H1 (cell line): ENCODE measurements around the gene MUS81. TPM values are rescaled to one million over a fixed set of nuclear protein-coding genes. Genes with fewer than 3 reads are reported as not detected.

Experiments used
- CTCF ChIA-PET: fragments of 300-600 bp; sonication (Branson Sonifier 250); formaldehyde crosslinking; loops from one replicate; lab custom pipeline; 2021; ENCODE audit not compliant: partially characterized antibody; lab: Charles Lee
- POLR2A ChIA-PET: fragments of 300-600 bp; sonication (Branson Sonifier 250); formaldehyde crosslinking; loops from one replicate; lab custom pipeline; 2021; ENCODE audit warnings: inconsistent platforms; ENCODE audit not compliant: partially characterized antibody; lab: Charles Lee
- DNase-seq, 2 experiments: peaks; one replicate each; pipeline versions ENCODE4 v3.0.0 to v3.0.0-alpha.2; 2010 to 2022; ENCODE audit warnings: low spot score in 2 of 2, low read depth in 1 of 2, mixed read lengths in 1 of 2
- FAIRE-seq: peaks from 2 replicates; lab custom pipeline; 2011; peaks lifted over from hg19 to GRCh38; lab: Jason Lieb, UNC
- H2AFZ ChIP-seq: 2 replicates; pipeline ENCODE4 v1.8.1; 2012; ENCODE audit warnings: low read length, inconsistent platforms
- H2AK5ac ChIP-seq: 2 replicates; pipeline ENCODE4 v1.6.1; 2013; ENCODE audit warnings: low read depth, low read length
- H2BK120ac ChIP-seq: replicated peaks from 2 replicates; pipeline ENCODE3; 2013; ENCODE audit warnings: low read depth, low read length, inconsistent platforms
- H2BK12ac ChIP-seq: 2 replicates; pipeline ENCODE4 v1.6.1; 2013; ENCODE audit warnings: low read depth, low read length
- H2BK15ac ChIP-seq: 2 replicates; pipeline ENCODE4 v1.6.1; 2013; ENCODE audit warnings: low read length
- H2BK20ac ChIP-seq: 2 replicates; pipeline ENCODE4 v1.6.1; 2013; ENCODE audit warnings: low read length
- H2BK5ac ChIP-seq: 2 replicates; pipeline ENCODE4 v1.6.1; 2013; ENCODE audit warnings: low read depth, low read length
- H3K14ac ChIP-seq: 2 replicates; pipeline ENCODE4 v1.6.1; 2013; ENCODE audit warnings: inconsistent platforms; ENCODE audit not compliant: insufficient read length
- H3K18ac ChIP-seq: 2 replicates; pipeline ENCODE4 v1.6.1; 2013; ENCODE audit warnings: low read length; ENCODE audit errors: extremely low read depth
- H3K23ac ChIP-seq: 2 replicates; pipeline ENCODE4 v1.6.1; 2013; ENCODE audit warnings: inconsistent platforms; ENCODE audit not compliant: insufficient read length
- H3K23me2 ChIP-seq: 2 replicates; pipeline ENCODE4 v1.6.1; 2013; ENCODE audit warnings: low read depth, low read length
- H3K27ac ChIP-seq: 2 replicates; pipeline ENCODE4 v1.6.1; 2011; ENCODE audit warnings: low read depth, low read length, inconsistent platforms
- H3K27me3 ChIP-seq, 4 experiments: replicated peaks in 1 of 4; 1 replicate in 1 of 4; 2 replicates in 3 of 4; pipeline versions ENCODE4 v1.6.1 to v1.8.1; 2011 to 2013; ENCODE audit warnings: low read length in 3 of 4, mild to moderate bottlenecking in 3 of 4, inconsistent platforms in 2 of 4, mixed read lengths in 2 of 4, moderate library complexity in 1 of 4; ENCODE audit not compliant: control insufficient read depth in 3 of 4, insufficient read depth in 3 of 4; ENCODE audit errors: extremely low read depth in 1 of 4
- H3K36me3 ChIP-seq, 4 experiments: 2 replicates each; pipeline versions ENCODE4 v1.6.1 to v1.8.1; 2011 to 2013; ENCODE audit warnings: mild to moderate bottlenecking in 4 of 4, low read length in 3 of 4, moderate library complexity in 2 of 4, control low read depth in 1 of 4, inconsistent platforms in 1 of 4; ENCODE audit not compliant: insufficient read depth in 4 of 4, control insufficient read depth in 2 of 4
- H3K4ac ChIP-seq: replicated peaks from 2 replicates; pipeline ENCODE3; 2013; ENCODE audit warnings: low read length, low read depth, mixed read lengths, inconsistent platforms; ENCODE audit not compliant: insufficient read length
- H3K4me1 ChIP-seq, 4 experiments: replicated peaks in 1 of 4; 1 replicate in 1 of 4; 2 replicates in 3 of 4; pipeline versions ENCODE4 v1.6.1 to v1.8.1; 2011 to 2013; ENCODE audit warnings: low read length in 3 of 4, inconsistent platforms in 2 of 4, mixed read lengths in 1 of 4; ENCODE audit not compliant: insufficient read depth in 4 of 4, control insufficient read depth in 3 of 4
- H3K4me2 ChIP-seq, 2 experiments: 2 replicates each; pipeline versions ENCODE4 v1.6.1 to v1.8.1; 2011 to 2013; ENCODE audit warnings: low read depth in 2 of 2, low read length in 2 of 2, control low read depth in 1 of 2, inconsistent platforms in 1 of 2, mild to moderate bottlenecking in 1 of 2; ENCODE audit not compliant: insufficient read depth in 1 of 2
- H3K4me3 ChIP-seq, 4 experiments: fragments of 200-600, 300-600 bp in 1 of 4; sonication (generic), shearing (Covaris generic), sonication (Bioruptor Twin) in 1 of 4; 2 replicates each; pipeline versions ENCODE4 v1.5.1 to v1.8.1; 2011 to 2016; ENCODE audit warnings: low read length in 4 of 4, low read depth in 3 of 4, control low read depth in 2 of 4, inconsistent platforms in 2 of 4, mild to moderate bottlenecking in 2 of 4, mixed read lengths in 1 of 4, moderate library complexity in 1 of 4; ENCODE audit not compliant: insufficient read depth in 2 of 4; ENCODE audit errors: extremely low read depth in 1 of 4
- H3K56ac ChIP-seq: replicated peaks from 2 replicates; pipeline ENCODE3; 2013; ENCODE audit warnings: low read depth, mild to moderate bottlenecking, mixed read lengths, low read length, inconsistent platforms; ENCODE audit not compliant: insufficient read length
- H3K79me1 ChIP-seq: 2 replicates; pipeline ENCODE4 v1.6.1; 2013; ENCODE audit warnings: low read depth, low read length, control low read depth
- H3K79me2 ChIP-seq, 2 experiments: 2 replicates each; pipeline versions ENCODE4 v1.6.1 to v1.8.1; 2012 to 2013; ENCODE audit warnings: low read length in 2 of 2, mild to moderate bottlenecking in 2 of 2, inconsistent platforms in 1 of 2; ENCODE audit not compliant: insufficient read depth in 2 of 2, control insufficient read depth in 1 of 2
- H3K9ac ChIP-seq, 4 experiments: replicated peaks in 1 of 4; 1 replicate in 1 of 4; 2 replicates in 3 of 4; pipeline versions ENCODE4 v1.6.1 to v1.8.1; 2011 to 2013; ENCODE audit warnings: low read depth in 3 of 4, low read length in 3 of 4, control low read depth in 2 of 4, mild to moderate bottlenecking in 2 of 4, moderate library complexity in 2 of 4, inconsistent platforms in 1 of 4; ENCODE audit errors: extremely low read depth in 1 of 4
- H3K9me3 ChIP-seq, 2 experiments: 2 replicates each; pipeline versions ENCODE4 v1.6.1 to v1.8.1; 2012 to 2013; ENCODE audit warnings: mild to moderate bottlenecking in 2 of 2, moderate library complexity in 2 of 2, control low read depth in 1 of 2, inconsistent platforms in 1 of 2, low read depth in 1 of 2, low read length in 1 of 2, mixed read lengths in 1 of 2; ENCODE audit not compliant: insufficient read depth in 2 of 2
- H4K20me1 ChIP-seq, 2 experiments: replicated peaks in 1 of 2; 2 replicates each; pipeline versions ENCODE3 to v1.8.1; 2011 to 2013; ENCODE audit warnings: inconsistent platforms in 2 of 2, low read length in 2 of 2, mild to moderate bottlenecking in 1 of 2; ENCODE audit not compliant: insufficient read depth in 2 of 2, control insufficient read depth in 1 of 2
- H4K5ac ChIP-seq: 2 replicates; pipeline ENCODE4 v1.6.1; 2013; ENCODE audit warnings: low read length, low read depth, mixed read lengths, inconsistent platforms; ENCODE audit not compliant: insufficient read length
- H4K8ac ChIP-seq: 2 replicates; pipeline ENCODE4 v1.8.0; 2013; ENCODE audit warnings: mild to moderate bottlenecking, moderate library complexity, low read length, inconsistent platforms; ENCODE audit not compliant: insufficient read depth; ENCODE audit errors: extremely low read depth
- H4K91ac ChIP-seq: replicated peaks from 2 replicates; pipeline ENCODE3; 2013; ENCODE audit warnings: low read length, mixed read lengths, inconsistent platforms; ENCODE audit not compliant: insufficient read length
- EGR1 ChIP-seq: IDR thresholded peaks from 2 replicates; pipeline ENCODE4 v1.6.1; 2011; ENCODE audit warnings: low read depth, low read length, borderline replicate concordance
- NRF1 ChIP-seq: IDR thresholded peaks from 2 replicates; pipeline ENCODE4 v1.6.1; 2011; ENCODE audit warnings: mild to moderate bottlenecking, low read depth, low read length, improper control_type of control experiment
- WGBS, 2 experiments: shearing (Covaris generic) in 1 of 2; methylation state at CpG; one replicate each; pipeline versions ENCODE4 v1.1.6 to v1.1.7; 2013 to 2015; ENCODE audit warnings: low lambda C conversion rate in 2 of 2, mixed read lengths in 2 of 2, inconsistent platforms in 1 of 2, low coverage in 1 of 2, missing lambda C conversion rate in 1 of 2; ENCODE audit not compliant: insufficient replicate concordance in 2 of 2, insufficient coverage in 1 of 2, insufficient read length in 1 of 2; ENCODE audit errors: extremely low coverage in 1 of 2, missing lambda C conversion rate in 1 of 2; 5-methylcytosine and 5-hydroxymethylcytosine counted together
- polyA plus RNA-seq, 7 experiments: library from polyadenylated mRNA; depleted of rRNA in 3 of 7; stranded (reverse) in 5 of 7; unstranded in 2 of 7; fragments of >200 nt in 5 of 7; fragments of 200-250 nt in 2 of 7; gene quantifications; 1 replicate in 5 of 7; 2 replicates in 1 of 7; 4 replicates in 1 of 7; pipeline versions ENCODE4 v1.2.1 to v1.2.3, GENCODE V29; 2011 to 2013; ENCODE audit warnings: missing spikeins in 2 of 7, mixed read lengths in 2 of 7
- total RNA-seq: library from RNA; stranded (reverse); fragmentation: NEBNext Ultra II Directional; extraction: Animal tissue kit (Norgen Biotek cat#: 25700); gene quantifications from 2 replicates; pipeline ENCODE4 v1.2.1, GENCODE V29; 2021

MUS81 gene
- total and polyA plus RNA-seq, 2 of the 8 experiments (the other 6 are each of a cell fraction or from before 2014, with no cell fraction given): 30.2 to 31.5 TPM

DNA sequence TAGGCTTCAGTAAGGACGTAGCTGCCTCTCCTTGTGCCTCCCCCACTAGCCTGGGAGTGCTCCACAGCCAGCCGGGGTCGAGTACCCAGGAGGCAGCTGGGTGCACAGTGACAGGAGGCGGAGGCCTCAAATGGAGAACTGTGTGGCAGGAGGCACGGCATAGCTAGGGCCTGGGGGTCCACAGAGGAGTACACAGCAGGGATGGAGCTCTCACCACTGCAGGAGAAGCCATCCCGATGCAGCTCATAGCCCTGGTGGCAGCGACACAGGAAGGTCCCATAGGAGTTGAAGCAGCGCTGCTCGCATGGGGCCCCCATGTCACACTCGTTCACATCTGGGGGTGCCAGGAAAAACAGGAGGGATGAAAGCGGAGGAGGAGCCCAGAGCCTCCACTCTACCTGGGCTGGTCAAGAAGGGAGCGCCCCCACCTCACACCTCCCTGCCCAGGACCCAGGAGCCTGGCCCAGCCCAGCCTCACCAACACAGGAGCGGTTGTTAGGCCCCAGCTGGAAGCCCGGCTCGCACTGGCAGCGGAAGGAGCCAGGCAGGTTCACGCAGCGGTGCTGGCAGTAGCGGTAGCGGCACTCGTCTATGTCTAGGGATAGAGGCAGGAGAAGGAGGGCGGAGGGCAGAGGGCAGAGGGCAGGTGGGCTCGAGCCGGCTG lies 9.5 kb downstream of the MUS81 start:
- 93% methylated on average over 24 of the region's 24 CpGs; no CpG with 5 or more reads in 1 of the 2 experiments for WGBS, 2 experiments
- FAIRE-seq (no peak), DNase-seq (no peak)
- Histone ChIP-seq H3K27me3 (peaks cover 0 to 32% (median 15%) of the 10 kb centered on the region in 4 experiments; a peak in 4 of 7 replicates), H3K18ac (no peak overlapping the region), H3K4me3 (no peak overlapping the region), H2BK15ac (no peak overlapping the region), H3K79me1 (no peaks in the 10 kb centered on the region; the same call in 1 of the 2 replicates), H3K4me1 (peaks cover 0 to 10% (median 3%) of the 10 kb centered on the region in 4 experiments; a peak in 5 of 7 replicates), H3K4ac (no peak overlapping the region), H2BK120ac (no peak overlapping the region), H2BK5ac (no peak overlapping the region), H2BK12ac (no peak overlapping the region), H3K14ac (no peak overlapping the region), H2BK20ac (no peak overlapping the region), H3K79me2 (no peaks in the 10 kb centered on the region), H2AK5ac (no peak overlapping the region), H2AFZ (no peak overlapping the region), H3K4me2 (no peak overlapping the region), H3K36me3 (peaks cover 0 to 6% (median 4%) of the 10 kb centered on the region in 4 experiments; a peak in 4 of 8 replicates), H3K23me2 (peaks cover 9% of the 10 kb centered on the region; the same call in 1 of the 2 replicates), H3K56ac (no peak overlapping the region), H3K9me3 (no peaks in the 10 kb centered on the region), H4K91ac (no peak overlapping the region), H4K20me1 (peaks cover 0 to 2% of the 10 kb centered on the region in 2 experiments), H3K23ac (no peak overlapping the region), H4K8ac (no peak overlapping the region), H3K27ac (no peak overlapping the region), H3K9ac (no peak overlapping the region; a peak in 1 of 7 replicates), H4K5ac (no peak overlapping the region)
- TF ChIP-seq NRF1 (no peak), EGR1 (no peak)
- POLR2A ChIA-PET: interaction anchor here (1.4 to 39.7 kb wide), 4 partner anchors 5 to 133 kb away, joined by 4 to 1071 read pairs (median 538); partner anchors contain the start of genes BANF1, CCDC85B, CFL1 and CTSW
- CTCF ChIA-PET: interaction anchor here (0.7 to 8.9 kb wide), 8 partner anchors 10 to 142 kb away, joined by 3 to 210 read pairs (median 10); partner anchors contain the start of genes CCDC85B, CFL1, CST6 and CTSW
